Islet precursor cell (in vitro differentiated cells): ENCODE results near the gene PSME2.

Experiments
- DNase-seq: peaks from one replicate; pipeline ENCODE4 v3.0.0-alpha.2; 2018

Gene PSME2

GRCh38 chr14:24132976-24133375 is 13.4 kb downstream of the PSME2 start:
- DNase-seq = no peak

GRCh38 chr14:24132061-24132685 is 14.2 kb downstream of the PSME2 start:
- no peak for DNase-seq

GRCh38 chr14:24131549-24131966 is 14.9 kb downstream of the PSME2 start:
- no peak for DNase-seq

- no peak for DNase-seq
Measured at GRCh38 chr14:24130717-24131548, 15.5 kb downstream of the PSME2 start.

DNA sequence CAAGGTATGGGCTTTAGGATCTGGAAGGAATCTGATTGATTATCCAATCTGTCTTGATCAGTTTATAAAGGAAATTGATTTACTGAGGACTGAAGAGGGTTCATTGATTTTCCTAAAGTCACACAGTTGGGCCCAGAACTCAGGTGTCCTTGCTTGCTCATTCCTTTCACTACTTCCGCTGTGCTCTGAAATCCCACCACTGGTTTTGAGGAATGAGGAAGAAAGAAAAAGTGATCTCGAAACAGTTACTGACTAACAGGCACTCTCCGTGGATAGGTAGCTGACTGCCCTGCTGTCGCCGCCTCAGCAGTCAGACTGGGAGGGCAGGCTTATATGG is 16.1 kb downstream of the PSME2 start, which contains the start of gene FITM1:
TSS of gene FITM1 (plus strand) at position 280 of the 337 bp plus-strand sequence. CDS start 905 bp downstream, outside the sequence.
- no peak for DNase-seq

- no peak for DNase-seq
Measured at GRCh38 chr14:24129410-24129998, 16.9 kb downstream of the PSME2 start.

DNA sequence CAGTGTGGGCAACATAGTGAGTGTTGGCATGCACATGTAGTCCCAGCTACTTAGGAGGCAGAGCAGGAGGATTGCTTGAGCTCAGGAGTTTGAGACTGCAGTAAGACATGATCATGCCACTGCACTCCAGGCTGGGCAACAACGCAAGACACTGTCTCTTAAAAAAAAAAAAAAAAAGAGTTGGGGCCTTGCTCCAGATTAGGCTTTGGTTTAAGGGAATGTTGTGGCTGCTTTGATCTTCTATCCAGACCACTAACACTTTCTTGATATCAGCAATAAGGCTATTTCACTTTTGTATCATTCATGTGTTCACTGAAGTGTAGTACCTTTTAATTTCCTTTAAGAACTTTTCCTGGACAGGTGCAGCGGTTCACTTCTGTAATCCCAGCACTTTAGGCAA is 18.7 kb downstream of the PSME2 start:
- no peak for DNase-seq

GRCh38 chr14:24126939-24127338 is 19.5 kb downstream of the PSME2 start:
- DNase-seq = no peak

- DNase-seq = no peak
Measured at GRCh38 chr14:24123424-24124417, 22.7 kb downstream of the PSME2 start.

- DNase-seq = no peak
Measured at GRCh38 chr14:24122898-24123297, 23.5 kb downstream of the PSME2 start.

DNA sequence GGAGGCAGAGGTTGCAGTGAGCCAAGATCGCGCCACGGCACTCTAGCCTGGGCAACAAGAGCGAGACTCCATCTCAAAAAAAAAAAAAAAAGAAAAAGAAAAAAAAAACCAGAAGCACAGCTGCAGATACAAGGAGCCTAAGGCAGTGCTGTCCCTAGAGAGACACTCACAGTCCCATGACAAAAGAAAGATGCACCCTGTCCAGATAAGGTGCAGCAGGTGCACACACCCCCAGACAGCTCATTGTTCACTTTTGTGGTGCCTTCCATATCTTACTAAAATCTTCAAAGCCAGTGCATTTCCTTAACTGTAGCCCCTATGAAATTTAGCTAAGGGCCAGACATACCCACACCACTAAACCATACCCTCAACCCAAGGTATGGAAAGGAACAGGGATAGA is 24.0 kb downstream of the PSME2 start:
- DNase-seq = no peak

DNA sequence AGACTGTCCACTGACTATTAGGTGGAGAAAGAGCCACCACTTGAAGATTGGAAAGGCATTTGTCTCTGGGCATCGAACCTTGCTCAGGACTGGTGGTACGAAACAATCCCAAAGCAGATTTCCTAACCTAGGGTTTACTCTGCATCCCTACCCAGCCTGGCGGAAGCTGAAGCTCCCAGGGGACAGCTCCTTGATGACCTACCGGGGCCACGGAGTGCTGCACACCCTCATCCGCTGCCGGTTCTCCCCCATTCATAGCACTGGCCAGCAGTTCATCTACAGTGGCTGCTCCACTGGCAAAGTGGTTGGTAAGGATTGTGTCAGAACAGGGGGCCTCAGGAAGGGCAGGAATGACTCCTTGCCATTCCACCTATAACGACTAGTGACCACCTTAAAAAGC is 25.2 kb downstream of the PSME2 start:
- no peak for DNase-seq

GRCh38 chr14:24119691-24120090 is 26.7 kb downstream of the PSME2 start:
- no peak for DNase-seq

- no peak for DNase-seq
Measured at GRCh38 chr14:24117179-24117578, 29.2 kb downstream of the PSME2 start.

GRCh38 chr14:24116128-24116814 is 30.1 kb downstream of the PSME2 start:
- no peak for DNase-seq

DNA sequence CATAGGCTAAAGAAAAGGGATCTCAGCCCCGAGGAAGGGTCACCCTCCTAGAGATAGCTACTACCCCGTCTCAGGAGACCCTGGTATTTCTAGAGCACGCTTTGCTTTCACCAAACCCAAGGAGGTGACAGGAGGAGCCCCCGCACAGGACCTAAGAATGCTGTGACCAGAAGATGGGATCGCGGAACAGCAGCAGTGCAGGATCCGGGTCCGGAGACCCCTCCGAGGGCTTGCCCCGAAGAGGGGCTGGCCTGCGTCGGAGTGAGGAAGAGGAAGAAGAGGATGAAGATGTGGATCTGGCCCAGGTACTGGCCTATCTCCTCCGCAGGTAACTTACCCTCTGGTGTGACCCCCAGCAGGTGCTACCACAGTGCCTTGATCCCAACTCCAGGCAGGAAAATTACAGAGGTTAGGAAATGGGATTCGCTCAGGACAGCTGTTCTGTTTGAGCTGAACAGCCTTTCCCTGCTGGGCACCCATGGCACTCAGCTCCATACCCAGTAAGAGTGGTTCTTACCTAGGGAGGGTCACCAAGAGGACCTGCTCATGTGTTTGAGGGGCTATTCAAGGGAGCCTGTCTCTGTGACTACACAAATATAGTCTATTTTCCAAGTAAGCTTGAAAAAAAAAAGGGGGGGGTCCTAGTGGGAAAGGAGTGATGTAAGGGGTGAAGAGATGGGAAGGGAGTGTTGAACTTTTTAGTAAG is 30.8 kb downstream of the PSME2 start:
- no peak for DNase-seq

- peak; percentile 99 for DNase-seq
Measured at GRCh38 chr14:24114532-24115421, 31.6 kb downstream of the PSME2 start, which contains the start of the genes DCAF11 and NRL. DCAF11 (plus strand) TSS chr14:24114777; CDS start chr14:24115595, 818 bp downstream. NRL (minus strand) TSS chr14:24114949; CDS start chr14:24082848, 32,101 bp downstream.

DNA sequence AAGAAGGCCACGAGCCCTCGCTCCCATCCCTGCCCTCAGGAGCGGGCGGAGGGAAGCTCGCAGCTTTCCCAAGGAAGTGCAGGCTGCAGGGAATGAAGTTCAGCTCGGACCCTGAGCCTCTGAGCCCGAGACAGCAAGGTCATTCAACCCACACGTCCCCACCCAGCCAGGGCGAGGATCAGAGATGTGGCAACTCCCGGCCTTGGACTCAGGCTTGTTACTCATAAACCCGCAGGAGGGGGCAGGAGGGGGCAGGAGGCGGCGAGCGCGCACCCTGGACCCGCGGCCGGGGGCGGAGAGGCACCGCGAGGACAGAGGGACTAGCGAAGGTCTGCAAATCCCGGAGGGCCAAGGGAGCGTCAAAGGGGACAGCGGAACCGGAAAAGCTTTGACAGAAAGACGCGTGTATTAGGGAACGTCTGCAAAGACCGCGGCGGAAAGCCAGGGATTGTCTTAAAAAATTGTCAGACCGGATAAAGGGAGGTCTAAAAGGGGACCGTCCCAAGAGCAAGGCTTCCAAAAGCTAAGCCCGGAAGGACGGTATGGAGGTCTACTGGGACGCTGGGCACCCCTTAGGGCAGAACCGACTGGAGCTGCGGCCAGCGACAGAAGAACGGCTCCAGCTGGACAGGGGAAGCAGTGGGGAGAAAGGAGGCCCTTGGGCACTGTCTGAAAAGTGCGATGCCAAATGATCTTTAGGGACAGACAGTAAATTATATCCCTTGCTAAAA is 32.4 kb downstream of the PSME2 start:
- DNase-seq = peak; percentile 97

DNA sequence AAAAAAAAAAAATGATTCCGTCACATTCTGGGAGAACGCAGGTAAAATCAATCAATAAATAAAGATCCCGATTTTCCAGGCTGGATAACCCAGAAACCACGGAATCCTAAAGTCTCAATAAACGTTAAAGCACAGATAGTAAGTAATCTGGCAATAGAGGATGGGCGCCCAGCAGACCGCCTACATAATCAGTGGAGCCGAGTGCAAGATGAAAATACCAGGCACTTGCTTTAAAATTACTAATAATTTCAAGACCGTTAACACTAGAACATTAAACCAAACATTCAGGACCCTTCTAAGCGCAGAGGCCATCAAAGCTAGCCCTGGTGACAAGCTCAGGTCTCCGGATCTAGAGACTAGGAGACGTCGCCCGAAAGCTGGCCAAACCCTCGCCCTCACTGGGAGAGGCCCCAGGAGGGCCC is 33.0 kb downstream of the PSME2 start:
- DNase-seq = no peak
